ENCODE data around the gene CYTH1.

The CYTH1 gene

DNA sequence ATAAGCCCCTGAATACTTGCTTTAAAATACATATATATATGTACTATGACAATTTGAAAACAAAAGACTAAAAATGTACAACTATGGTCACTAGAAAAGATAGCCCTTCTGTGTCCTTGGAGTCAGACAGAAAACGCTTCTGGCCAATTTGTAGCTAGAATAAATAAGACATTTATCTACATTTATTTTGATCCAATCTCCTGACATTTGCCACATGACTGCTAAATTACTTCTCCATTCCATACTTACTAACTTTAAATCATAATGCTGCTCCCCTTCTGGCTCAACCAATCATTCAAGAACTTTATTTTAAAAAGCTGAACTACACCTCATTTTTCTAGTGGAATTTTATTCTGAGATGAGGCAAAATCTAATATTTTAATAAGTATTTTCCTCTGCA lies 65.8 kb downstream of the CYTH1 start:
- FAIRE-seq (no peak), DNase-seq (ENCODE audit: insufficient read length, low spot score) (no peak)
- no peak for TF ChIP-seq CTCF (IDR thresholded peaks at IDR 0.05; ENCODE audit: insufficient read depth, missing control alignments)

DNA sequence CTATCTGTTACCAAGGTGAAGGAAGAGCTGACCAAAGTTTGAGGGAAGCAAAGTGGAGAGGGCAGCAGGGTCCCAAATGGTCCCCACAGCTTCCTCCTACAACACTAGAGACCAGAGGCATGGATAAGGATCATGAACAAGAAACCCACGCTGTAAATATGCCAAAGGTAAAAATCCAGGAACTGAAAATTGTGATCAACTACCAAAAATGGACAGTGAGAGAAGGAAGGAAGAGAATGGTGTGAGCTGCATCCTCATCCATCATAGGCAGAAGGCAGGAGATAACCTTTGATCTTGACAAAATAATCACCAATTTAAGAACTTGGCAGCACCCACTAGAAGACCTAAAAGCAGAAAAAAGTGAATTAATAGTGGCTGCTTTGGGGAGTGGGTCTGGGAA lies 66.2 kb downstream of the CYTH1 start:
- FAIRE-seq (no peak), DNase-seq (ENCODE audit: insufficient read length, low spot score) (no peak)
- TF ChIP-seq CTCF (IDR thresholded peaks at IDR 0.05; ENCODE audit: insufficient read depth, missing control alignments), result no peak

GRCh38 chr17:78715000-78715771 lies 66.9 kb downstream of the CYTH1 start:
- FAIRE-seq (no peak), DNase-seq (ENCODE audit: insufficient read length, low spot score) (no peak)
- no peak for TF ChIP-seq CTCF (IDR thresholded peaks at IDR 0.05; ENCODE audit: insufficient read depth, missing control alignments)

GRCh38 chr17:78714534-78714933 lies 67.5 kb downstream of the CYTH1 start:
- FAIRE-seq, result no peak
- TF ChIP-seq CTCF (IDR thresholded peaks at IDR 0.05; ENCODE audit: insufficient read depth, missing control alignments), result no peak
- no peak for DNase-seq (ENCODE audit: insufficient read length, low spot score)

DNA sequence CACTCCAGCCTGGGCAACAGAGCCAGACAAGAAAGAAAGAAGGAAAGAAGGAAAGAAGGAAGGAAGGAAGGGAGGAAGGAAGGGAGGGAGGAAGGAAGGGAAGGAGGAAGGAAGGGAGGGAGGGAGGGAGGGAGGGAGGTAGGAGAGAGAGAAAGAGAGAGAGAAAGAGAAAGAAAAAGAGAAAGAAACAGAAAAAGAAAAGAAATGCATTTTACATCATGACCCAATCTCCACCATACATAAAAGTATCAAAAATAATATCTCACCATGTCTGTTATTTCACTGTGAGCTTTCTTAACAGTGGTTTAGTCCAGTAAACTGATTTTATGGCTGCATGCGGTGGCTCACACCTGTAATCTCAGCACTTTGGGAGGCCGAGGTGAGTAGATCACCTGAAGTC lies 70.0 kb downstream of the CYTH1 start:
- no peak for TF ChIP-seq CTCF (IDR thresholded peaks at IDR 0.05; ENCODE audit: insufficient read depth, missing control alignments)
- no peak for DNase-seq (ENCODE audit: insufficient read length, low spot score)
- no peak for FAIRE-seq

GRCh38 chr17:78710607-78711006 lies 71.5 kb downstream of the CYTH1 start:
- DNase-seq (ENCODE audit: insufficient read length, low spot score) (no peak), FAIRE-seq (no peak)
- no peak for TF ChIP-seq CTCF (IDR thresholded peaks at IDR 0.05; ENCODE audit: insufficient read depth, missing control alignments)

DNA sequence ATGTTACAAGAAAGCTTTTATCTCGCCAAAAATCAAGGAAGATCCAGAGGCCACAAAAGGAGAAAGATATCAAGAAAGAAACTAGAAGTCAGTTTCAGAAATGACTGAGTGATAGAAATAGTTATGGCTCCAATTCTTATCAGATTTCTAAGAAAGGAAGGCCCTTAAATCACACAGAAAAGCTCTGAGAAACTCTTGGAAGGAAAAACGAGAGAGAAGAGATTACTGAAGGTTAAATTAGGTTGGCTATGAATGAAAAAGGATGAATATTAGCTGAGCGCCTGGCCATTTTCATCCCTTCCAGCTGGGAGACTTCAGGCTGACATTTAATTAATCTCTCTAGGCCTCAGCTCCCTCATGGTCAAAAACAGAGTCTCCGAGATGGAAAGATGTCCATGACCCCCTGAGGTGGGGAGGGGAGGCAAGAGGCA lies 72.3 kb downstream of the CYTH1 start:
- TF ChIP-seq CTCF (IDR thresholded peaks at IDR 0.05; ENCODE audit: insufficient read depth, missing control alignments), result no peak
- DNase-seq (ENCODE audit: insufficient read length, low spot score), result no peak
- FAIRE-seq, result no peak

Measured in D721Med (cell line).